Epithelial cell of proximal tubule (primary cell): ENCODE measurements around the gene BABAM2. TPM values are rescaled to one million over a fixed set of nuclear protein-coding genes. Genes with fewer than 3 reads are reported as not detected.

ENCODE experiments used
- DNase-seq: peaks from one replicate; pipeline ENCODE4 v3.0.0-alpha.2; 2011; ENCODE audit warnings: low read depth
- H3K4me3 ChIP-seq: 2 replicates; pipeline ENCODE4 v1.5.1; 2011; ENCODE audit warnings: low read depth, mild to moderate bottlenecking, low read length
- CTCF ChIP-seq: conservative IDR thresholded peaks from 2 replicates; pipeline ENCODE4 v1.5.1; 2012; ENCODE audit warnings: low read depth, mild to moderate bottlenecking, low read length
- total RNA-seq: library from RNA; depleted of rRNA; stranded (reverse); fragments of >200 nt; gene quantifications from 2 replicates; pipeline ENCODE4 v1.2.3, GENCODE V29; 2015

The BABAM2 gene
- total RNA-seq, 1 donor from 2014 or later: 23.6 TPM

DNA sequence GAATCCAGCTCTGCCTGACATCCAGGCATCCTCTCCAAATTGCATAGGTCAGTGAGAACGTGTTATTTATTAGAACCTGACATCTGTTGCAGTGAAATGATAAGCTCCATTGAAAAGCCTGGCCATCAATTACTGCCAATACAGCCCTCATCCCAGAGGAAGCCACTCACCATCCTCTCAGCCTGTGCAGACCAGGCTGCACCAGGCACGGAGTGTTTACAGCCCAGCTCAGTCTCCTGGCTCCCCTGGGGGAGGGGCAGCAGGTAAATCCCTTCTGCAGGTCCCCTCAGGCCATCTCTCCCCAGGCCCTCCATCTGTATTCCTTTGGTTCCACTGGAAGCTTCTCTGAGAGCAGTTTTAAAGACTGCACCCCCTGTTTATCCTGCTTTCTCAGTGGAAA, 419.6 kb downstream of the BABAM2 start:
- TF ChIP-seq CTCF: no peak
- H3K4me3 ChIP-seq: no peak overlapping the region
- no peak for DNase-seq

- TF ChIP-seq CTCF: no peak
- DNase-seq: no peak
- H3K4me3 ChIP-seq: no peak overlapping the region
Observed at GRCh38 chr2:28311660-28312249, 421.2 kb downstream of the BABAM2 start.

DNA sequence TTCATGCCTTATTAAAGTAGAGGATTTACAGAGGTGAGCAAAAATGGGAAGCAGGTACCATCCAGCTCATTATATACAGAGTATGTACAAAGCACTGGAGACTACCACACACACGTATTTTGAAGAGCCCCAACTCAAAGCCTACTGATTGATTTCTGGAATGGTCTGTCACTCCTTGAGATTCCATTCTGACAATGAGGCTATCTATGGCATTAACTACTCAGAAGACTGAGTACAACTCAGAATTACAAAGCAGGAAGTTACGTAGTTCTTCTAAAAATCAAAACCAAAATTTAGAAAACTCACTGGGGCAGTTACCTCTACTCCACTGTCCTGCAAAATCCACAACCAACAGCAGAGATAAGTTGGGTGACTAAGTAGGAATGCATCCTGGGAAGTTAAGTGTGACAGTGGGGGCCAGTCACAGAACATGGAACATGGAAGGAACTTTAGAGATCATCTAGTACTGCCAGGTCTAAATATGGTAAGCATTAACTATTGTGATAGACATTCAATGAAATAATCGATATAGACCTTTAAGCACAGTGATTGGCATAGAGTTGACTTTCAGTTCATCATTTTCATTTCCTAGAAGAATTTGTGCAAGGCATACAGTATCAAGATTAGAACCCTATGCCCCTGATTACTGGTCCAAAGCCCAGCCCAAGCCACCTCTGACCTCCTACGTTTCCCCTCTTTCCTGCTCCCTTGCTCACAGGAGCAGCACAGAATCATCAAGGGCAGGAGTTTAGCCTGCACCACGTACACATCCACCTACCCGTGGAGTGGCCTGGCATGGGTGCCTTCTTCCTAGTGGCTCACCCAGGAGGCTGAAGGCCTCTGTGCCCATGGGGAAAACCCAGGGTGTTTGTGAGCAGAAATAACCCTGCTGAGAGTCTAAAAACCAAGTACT, 422.0 kb downstream of the BABAM2 start:
- no peak for DNase-seq
- no peak overlapping the region for H3K4me3 ChIP-seq
- TF ChIP-seq CTCF: no peak

- no peak overlapping the region for H3K4me3 ChIP-seq
- no peak for TF ChIP-seq CTCF
- DNase-seq: no peak
Observed at GRCh38 chr2:28313220-28313784, 422.8 kb downstream of the BABAM2 start.

- DNase-seq: no peak
- no peak overlapping the region for H3K4me3 ChIP-seq
- TF ChIP-seq CTCF: no peak
Observed at GRCh38 chr2:28314968-28315367, 424.4 kb downstream of the BABAM2 start.

- DNase-seq: no peak
- no peak overlapping the region for H3K4me3 ChIP-seq
- TF ChIP-seq CTCF: no peak
Observed at GRCh38 chr2:28316546-28317335, 426.2 kb downstream of the BABAM2 start.
